ENCODE measurements around the gene E2F4. TPM values are rescaled to one million over a fixed set of nuclear protein-coding genes. Genes with fewer than 3 reads are reported as not detected.

The E2F4 gene
- total RNA-seq, 1 experiment from 2014 or later = 114 TPM

- peak overlapping the region; percentile 71 to 92 for H3K4me3 ChIP-seq (replicated peaks in 1 of 2; ENCODE audit: low read depth in 1 of 2, low read length in 2 of 2)
- H3K9ac ChIP-seq (ENCODE audit: low read length) = peak overlapping the region; percentile 87
- H3K27me3 ChIP-seq (ENCODE audit: insufficient read depth, low read length) = no peaks in the 10 kb centered on the region
- peaks cover 30% of the 10 kb centered on the region for H3K79me2 ChIP-seq (ENCODE audit: insufficient read depth, low read length)
- BruUV-seq (replicated peaks) = no TSS peak
- peaks cover 33 to 59% of the 10 kb centered on the region in 2 experiments for H3K4me1 ChIP-seq (ENCODE audit: control insufficient read depth in 1 of 2, insufficient read depth in 2 of 2, low read length in 2 of 2)
- intact Hi-C loops (cut with micrococcal nuclease) = loop anchor here (5.0 kb wide), 1 partner anchor 169 kb away; the partner anchor contains the start of gene ZDHHC1
- H3K9me3 ChIP-seq (ENCODE audit: control insufficient read depth in 1 of 2, insufficient read depth in 1 of 2, low read depth in 1 of 2, low read length in 2 of 2) = no peaks in the 10 kb centered on the region
- TF ChIP-seq CEBPB (IDR thresholded peaks at IDR 0.05; ENCODE audit: low read depth) = no peak
- TF ChIP-seq ZBTB33 (IDR thresholded peaks at IDR 0.05; ENCODE audit: extremely low read depth, insufficient replicate concordance, low read length) = no peak
- no peak for TF ChIP-seq YY1 (IDR thresholded peaks at IDR 0.05; ENCODE audit: extremely low read depth, insufficient replicate concordance, low read depth, low read length)
- TF ChIP-seq REST (IDR thresholded peaks at IDR 0.05; ENCODE audit: low read depth) = no peak
- no peak for TF ChIP-seq ZNF274 (IDR thresholded peaks at IDR 0.05; ENCODE audit: low read depth, low read length)
- TF ChIP-seq ELF1 (IDR thresholded peaks at IDR 0.05; ENCODE audit: borderline replicate concordance, low read depth) = no peak
- no peak for TF ChIP-seq CBX3 (IDR thresholded peaks at IDR 0.05; ENCODE audit: low read depth)
- no peak for TF ChIP-seq SP1 (IDR thresholded peaks at IDR 0.05; ENCODE audit: low read depth)
- no peak for TF ChIP-seq SRF (IDR thresholded peaks at IDR 0.05; ENCODE audit: low read depth)
- TF ChIP-seq JUND (IDR thresholded peaks at IDR 0.05) = no peak
- TF ChIP-seq EZH2phosphoT487 (IDR thresholded peaks at IDR 0.05; ENCODE audit: borderline replicate concordance) = no peak
- no peak for TF ChIP-seq ZFX (IDR thresholded peaks at IDR 0.05)
- TF ChIP-seq SIN3A (IDR thresholded peaks at IDR 0.05; ENCODE audit: low read depth) = no peak
- no peak for ATAC-seq
- DNase-seq (ENCODE audit: low read depth, low spot score) = no peak
- peak overlapping the region; percentile 92; the same call in 1 of the 2 replicates for H3K27ac ChIP-seq (ENCODE audit: low read depth, low read length)
- ChIA-PET RAD21 (ENCODE audit: low non-redundant PET in 1 of 2, low total read pairs in 2 of 2, uncharacterized antibody in 2 of 2, unreplicated experiment in 2 of 2) (interaction anchor here in 1 of 2 experiments (0.5 kb wide), 1 partner anchor 20 kb away, joined by 3 read pairs; no protein-coding TSS in a partner anchor), POLR2A (interaction anchor here (0.9 to 2.7 kb wide), 10 partner anchors 11 to 70 kb away, joined by 3 to 13 read pairs (median 4); partner anchors contain the start of gene TMEM208), CTCF (interaction anchor here (1.0 to 4.4 kb wide), 3 partner anchors 12 to 180 kb away, joined by 3 to 17 read pairs (median 13); partner anchors contain the start of gene ELMO3)
- H2AFZ ChIP-seq (ENCODE audit: low read depth, low read length, poor library complexity, severe bottlenecking) = no peak overlapping the region
- peak overlapping the region; percentile 94 for H3K4me2 ChIP-seq (ENCODE audit: low read length)
- H3K9me2 ChIP-seq (ENCODE audit: insufficient read depth) = no peaks in the 10 kb centered on the region
- H3K36me3 ChIP-seq (ENCODE audit: control insufficient read depth in 1 of 2, insufficient read depth in 2 of 2, low read length in 2 of 2) = no peaks in the 10 kb centered on the region
- H4K20me1 ChIP-seq (ENCODE audit: insufficient read depth) = no peaks in the 10 kb centered on the region
These were observed 56.1 kb downstream of the E2F4 start for GRCh38 chr16:67248073-67248400.

MicroRNAs encoded within 50 kb of the gene (microRNA counts, 767-probe panel; counts per million panel counts)
- not detected for microRNA hsa-miR-328

Small RNAs within 50 kb of the gene (microRNA-seq; reads per million reads assigned to microRNA genes)
- gene MIR328 (ENCODE audit: borderline number of aligned reads) = 10.5 reads per million, percentile 30 among the genes with 10 or more reads in this experiment

Other genes starting within 250 kb of the E2F4 start
- 10.8 TPM for gene CES3, start 230.9 kb upstream of the E2F4 start, total RNA-seq (2021; ENCODE audit: unreplicated experiment)
- not detected for gene CES4A, start 203.6 kb upstream of the E2F4 start, total RNA-seq (2021; ENCODE audit: unreplicated experiment)
- 101 TPM for gene CBFB, start 163.0 kb upstream of the E2F4 start, total RNA-seq (2021; ENCODE audit: unreplicated experiment)
- gene PHAF1, start 82.2 kb upstream of the E2F4 start, total RNA-seq (2021; ENCODE audit: unreplicated experiment) = 19.2 TPM
- gene B3GNT9, start 41.2 kb upstream of the E2F4 start, total RNA-seq (2021; ENCODE audit: unreplicated experiment) = 3.8 TPM
- 20.5 TPM for gene TRADD, start 32.2 kb upstream of the E2F4 start, total RNA-seq (2021; ENCODE audit: unreplicated experiment)
- gene FBXL8, start 32.2 kb upstream of the E2F4 start, total RNA-seq (2021; ENCODE audit: unreplicated experiment) = 27.8 TPM
- gene HSF4, start 27.4 kb upstream of the E2F4 start, total RNA-seq (2021; ENCODE audit: unreplicated experiment) = 46.6 TPM
- 54.0 TPM for gene NOL3, start 21.6 kb upstream of the E2F4 start, total RNA-seq (2021; ENCODE audit: unreplicated experiment)
- 38.7 TPM for gene MATCAP1, start 8.2 kb upstream of the E2F4 start, total RNA-seq (2021; ENCODE audit: unreplicated experiment)
- 0.30 TPM for gene EXOC3L1, start 2.0 kb upstream of the E2F4 start, total RNA-seq (2021; ENCODE audit: unreplicated experiment)
- 45.8 TPM for gene ELMO3, start 7.0 kb downstream of the E2F4 start, total RNA-seq (2021; ENCODE audit: unreplicated experiment)
- gene TMEM208, start 35.0 kb downstream of the E2F4 start, total RNA-seq (2021; ENCODE audit: unreplicated experiment) = 36.1 TPM
- gene FHOD1, start 55.3 kb downstream of the E2F4 start, total RNA-seq (2021; ENCODE audit: unreplicated experiment) = 69.2 TPM
- gene SLC9A5, start 56.8 kb downstream of the E2F4 start, total RNA-seq (2021; ENCODE audit: unreplicated experiment) = 5.6 TPM
- 38.5 TPM for gene PLEKHG4, start 87.4 kb downstream of the E2F4 start, total RNA-seq (2021; ENCODE audit: unreplicated experiment)
- not detected for gene KCTD19, start 134.6 kb downstream of the E2F4 start, total RNA-seq (2021; ENCODE audit: unreplicated experiment)
- not detected for gene LRRC36, start 134.7 kb downstream of the E2F4 start, total RNA-seq (2021; ENCODE audit: unreplicated experiment)
- 1.2 TPM for gene TPPP3, start 201.3 kb downstream of the E2F4 start, total RNA-seq (2021; ENCODE audit: unreplicated experiment)
- gene ZDHHC1, start 224.3 kb downstream of the E2F4 start, total RNA-seq (2021; ENCODE audit: unreplicated experiment) = 9.1 TPM
- gene HSD11B2, start 239.0 kb downstream of the E2F4 start, total RNA-seq (2021; ENCODE audit: unreplicated experiment) = 9.7 TPM

Data from HCT116 (cell line).